ENCODE results near the gene DNAAF3. TPM values are rescaled to one million over a fixed set of nuclear protein-coding genes. Genes with fewer than 3 reads are reported as not detected.

DNAAF3 gene
- polyA plus RNA-seq, 1 donor (not counting 4 experiments of a cell fraction or from before 2014, with no cell fraction given): 14.3 TPM

- no peaks in the 10 kb centered on the region for H3K27me3 ChIP-seq (ENCODE audit: control insufficient read depth, extremely low read depth, insufficient read depth, low read length)
- FAIRE-seq: no peak
- H2AFZ ChIP-seq (ENCODE audit: control insufficient read depth, low read length): no peak overlapping the region
- H3K9me3 ChIP-seq (ENCODE audit: control insufficient read depth, low read depth, low read length): no peaks in the 10 kb centered on the region
- H3K27ac ChIP-seq (ENCODE audit: control insufficient read depth, insufficient read depth, low read length): no peak overlapping the region
- TF ChIP-seq, protein P1, sequence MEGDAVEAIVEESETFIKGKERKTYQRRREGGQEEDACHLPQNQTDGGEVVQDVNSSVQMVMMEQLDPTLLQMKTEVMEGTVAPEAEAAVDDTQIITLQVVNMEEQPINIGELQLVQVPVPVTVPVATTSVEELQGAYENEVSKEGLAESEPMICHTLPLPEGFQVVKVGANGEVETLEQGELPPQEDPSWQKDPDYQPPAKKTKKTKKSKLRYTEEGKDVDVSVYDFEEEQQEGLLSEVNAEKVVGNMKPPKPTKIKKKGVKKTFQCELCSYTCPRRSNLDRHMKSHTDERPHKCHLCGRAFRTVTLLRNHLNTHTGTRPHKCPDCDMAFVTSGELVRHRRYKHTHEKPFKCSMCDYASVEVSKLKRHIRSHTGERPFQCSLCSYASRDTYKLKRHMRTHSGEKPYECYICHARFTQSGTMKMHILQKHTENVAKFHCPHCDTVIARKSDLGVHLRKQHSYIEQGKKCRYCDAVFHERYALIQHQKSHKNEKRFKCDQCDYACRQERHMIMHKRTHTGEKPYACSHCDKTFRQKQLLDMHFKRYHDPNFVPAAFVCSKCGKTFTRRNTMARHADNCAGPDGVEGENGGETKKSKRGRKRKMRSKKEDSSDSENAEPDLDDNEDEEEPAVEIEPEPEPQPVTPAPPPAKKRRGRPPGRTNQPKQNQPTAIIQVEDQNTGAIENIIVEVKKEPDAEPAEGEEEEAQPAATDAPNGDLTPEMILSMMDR (optimal IDR thresholded peaks at IDR 0.05 in 1 of 3, IDR thresholded peaks at IDR 0.05 in 1 of 3, conservative IDR thresholded peaks at IDR 0.05 in 1 of 3; ENCODE audit: extremely low read depth in 1 of 3, insufficient read depth in 2 of 3, low read length in 3 of 3): no peak
- TF ChIP-seq EZH2 (IDR thresholded peaks at IDR 0.05; ENCODE audit: low read length): no peak
- H3K79me2 ChIP-seq (ENCODE audit: control insufficient read depth, insufficient read depth, low read length): no peaks in the 10 kb centered on the region
- DNase-seq (ENCODE audit: low read depth, low spot score): no peak
- no peak overlapping the region for H3K9ac ChIP-seq (ENCODE audit: control insufficient read depth, extremely low read depth, insufficient read depth, low read length)
- no peak overlapping the region for H3K4me3 ChIP-seq (ENCODE audit: control insufficient read depth in 2 of 3, extremely low read depth in 1 of 3, insufficient read depth in 2 of 3, low read depth in 1 of 3, low read length in 3 of 3)
- H3K9me1 ChIP-seq (ENCODE audit: control insufficient read depth, extremely low read depth, insufficient read depth, low read length): no peaks in the 10 kb centered on the region
- dilution Hi-C loops (cut with MboI; ENCODE audit: extremely low pct_ligation_motif_present, low sequenced_read_pairs): no loop called here
- H3K4me1 ChIP-seq (ENCODE audit: control insufficient read depth, extremely low read depth, insufficient read depth, low read length): no peaks in the 10 kb centered on the region
- no peak overlapping the region for H3K4me2 ChIP-seq (ENCODE audit: control insufficient read depth, extremely low read depth, insufficient read depth, low read depth, low read length)
- no peaks in the 10 kb centered on the region for H4K20me1 ChIP-seq (ENCODE audit: control insufficient read depth, extremely low read depth, insufficient read depth, low read length)
- H3K36me3 ChIP-seq (ENCODE audit: control insufficient read depth in 2 of 2, extremely low read depth in 1 of 2, insufficient read depth in 2 of 2, low read length in 2 of 2): peaks cover 0 to 13% of the 10 kb centered on the region in 2 experiments
Observed at GRCh38 chr19:55134736-55135135, 31.7 kb downstream of the DNAAF3 start.

- no peaks in the 10 kb centered on the region for H3K79me2 ChIP-seq (ENCODE audit: control insufficient read depth, insufficient read depth, low read length)
- no peak overlapping the region for H3K27ac ChIP-seq (ENCODE audit: control insufficient read depth, insufficient read depth, low read length)
- H3K9me3 ChIP-seq (ENCODE audit: control insufficient read depth, low read depth, low read length): no peaks in the 10 kb centered on the region
- H3K27me3 ChIP-seq (ENCODE audit: control insufficient read depth, extremely low read depth, insufficient read depth, low read length): no peaks in the 10 kb centered on the region
- peaks cover 0 to 13% of the 10 kb centered on the region in 2 experiments for H3K36me3 ChIP-seq (ENCODE audit: control insufficient read depth in 2 of 2, extremely low read depth in 1 of 2, insufficient read depth in 2 of 2, low read length in 2 of 2)
- dilution Hi-C loops (cut with MboI; ENCODE audit: extremely low pct_ligation_motif_present, low sequenced_read_pairs): no loop called here
- DNase-seq (ENCODE audit: low read depth, low spot score) (no peak), FAIRE-seq (no peak)
- H2AFZ ChIP-seq (ENCODE audit: control insufficient read depth, low read length): no peak overlapping the region
- no peak overlapping the region for H3K9ac ChIP-seq (ENCODE audit: control insufficient read depth, extremely low read depth, insufficient read depth, low read length)
- no peak overlapping the region for H3K4me2 ChIP-seq (ENCODE audit: control insufficient read depth, extremely low read depth, insufficient read depth, low read depth, low read length)
- no peaks in the 10 kb centered on the region for H4K20me1 ChIP-seq (ENCODE audit: control insufficient read depth, extremely low read depth, insufficient read depth, low read length)
- H3K4me3 ChIP-seq (ENCODE audit: control insufficient read depth in 2 of 3, extremely low read depth in 1 of 3, insufficient read depth in 2 of 3, low read depth in 1 of 3, low read length in 3 of 3): no peak overlapping the region
- H3K9me1 ChIP-seq (ENCODE audit: control insufficient read depth, extremely low read depth, insufficient read depth, low read length): no peaks in the 10 kb centered on the region
- TF ChIP-seq, protein P1 (optimal IDR thresholded peaks at IDR 0.05 in 1 of 3, IDR thresholded peaks at IDR 0.05 in 1 of 3, conservative IDR thresholded peaks at IDR 0.05 in 1 of 3; ENCODE audit: extremely low read depth in 1 of 3, insufficient read depth in 2 of 3, low read length in 3 of 3): no peak
- no peak for TF ChIP-seq EZH2 (IDR thresholded peaks at IDR 0.05; ENCODE audit: low read length)
- H3K4me1 ChIP-seq (ENCODE audit: control insufficient read depth, extremely low read depth, insufficient read depth, low read length): no peaks in the 10 kb centered on the region
Observed at GRCh38 chr19:55133639-55134444, 32.6 kb downstream of the DNAAF3 start.
